ENCODE results near the gene GPC5.

GPC5 gene

DNA sequence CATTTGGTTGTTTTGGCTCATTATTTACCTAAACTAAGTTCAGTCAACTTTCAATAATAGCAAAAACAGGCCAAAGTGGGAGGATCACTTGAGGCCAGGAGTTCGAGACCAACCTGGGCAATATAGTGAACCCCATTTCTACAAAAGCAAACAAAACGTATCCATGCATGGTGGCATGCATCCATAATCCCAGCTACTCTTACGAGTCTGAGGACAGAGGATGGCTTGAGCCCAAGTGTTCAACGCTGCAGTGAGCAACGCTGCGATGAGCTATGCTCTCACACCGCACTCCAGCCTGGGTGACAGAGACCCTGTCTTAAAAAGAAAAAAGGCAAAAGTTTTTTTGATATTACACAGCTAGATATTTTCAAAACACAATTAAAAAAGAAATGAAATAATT is 1258.2 kb downstream of the GPC5 start:
- H3K4me3 ChIP-seq (ENCODE audit: low read length), result no peak overlapping the region
- H3K36me3 ChIP-seq (replicated peaks; ENCODE audit: low read depth, low read length), result no peaks in the 10 kb centered on the region
- H3K27ac ChIP-seq (ENCODE audit: low read length), result no peak overlapping the region
- no peaks in the 10 kb centered on the region for H3K9me3 ChIP-seq (ENCODE audit: insufficient read depth, low read length)
- no peak overlapping the region for H2AFZ ChIP-seq (ENCODE audit: low read depth, low read length)
- H3K4me1 ChIP-seq (ENCODE audit: low read length), result no peaks in the 10 kb centered on the region
- H3K27me3 ChIP-seq (ENCODE audit: low read depth, low read length), result no peaks in the 10 kb centered on the region
- no peaks in the 10 kb centered on the region for H3K79me2 ChIP-seq (ENCODE audit: low read length)
- H4K20me1 ChIP-seq (ENCODE audit: insufficient read depth, low read length), result no peaks in the 10 kb centered on the region
- TF ChIP-seq, protein P1, sequence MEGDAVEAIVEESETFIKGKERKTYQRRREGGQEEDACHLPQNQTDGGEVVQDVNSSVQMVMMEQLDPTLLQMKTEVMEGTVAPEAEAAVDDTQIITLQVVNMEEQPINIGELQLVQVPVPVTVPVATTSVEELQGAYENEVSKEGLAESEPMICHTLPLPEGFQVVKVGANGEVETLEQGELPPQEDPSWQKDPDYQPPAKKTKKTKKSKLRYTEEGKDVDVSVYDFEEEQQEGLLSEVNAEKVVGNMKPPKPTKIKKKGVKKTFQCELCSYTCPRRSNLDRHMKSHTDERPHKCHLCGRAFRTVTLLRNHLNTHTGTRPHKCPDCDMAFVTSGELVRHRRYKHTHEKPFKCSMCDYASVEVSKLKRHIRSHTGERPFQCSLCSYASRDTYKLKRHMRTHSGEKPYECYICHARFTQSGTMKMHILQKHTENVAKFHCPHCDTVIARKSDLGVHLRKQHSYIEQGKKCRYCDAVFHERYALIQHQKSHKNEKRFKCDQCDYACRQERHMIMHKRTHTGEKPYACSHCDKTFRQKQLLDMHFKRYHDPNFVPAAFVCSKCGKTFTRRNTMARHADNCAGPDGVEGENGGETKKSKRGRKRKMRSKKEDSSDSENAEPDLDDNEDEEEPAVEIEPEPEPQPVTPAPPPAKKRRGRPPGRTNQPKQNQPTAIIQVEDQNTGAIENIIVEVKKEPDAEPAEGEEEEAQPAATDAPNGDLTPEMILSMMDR (IDR thresholded peaks at IDR 0.05; ENCODE audit: low read depth, low read length), result no peak
- no peak for TF ChIP-seq EZH2phosphoT487 (IDR thresholded peaks at IDR 0.05; ENCODE audit: low read depth)
- H3K9ac ChIP-seq (ENCODE audit: low read length), result no peak overlapping the region
- H3K4me2 ChIP-seq (ENCODE audit: low read length), result no peak overlapping the region

DNA sequence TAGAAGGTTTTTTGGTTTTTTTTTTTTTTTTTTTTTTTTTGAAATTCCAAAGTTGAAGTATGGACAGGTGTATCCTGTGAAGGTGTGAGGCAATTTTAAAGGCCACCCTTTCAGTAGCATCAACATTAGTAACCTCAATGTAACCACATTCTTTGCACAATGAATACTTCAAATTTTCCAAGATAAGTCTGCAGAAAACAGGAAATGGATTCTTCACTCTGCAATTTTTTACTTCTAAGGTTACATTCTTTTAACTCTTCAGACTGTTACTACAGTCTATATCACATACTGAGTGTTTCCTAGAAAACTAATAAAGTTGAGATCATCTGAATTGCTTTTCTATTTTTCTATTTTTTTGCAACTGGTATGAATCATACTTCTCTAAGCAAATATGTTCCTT is 1259.1 kb downstream of the GPC5 start:
- Histone ChIP-seq H3K36me3 (replicated peaks; ENCODE audit: low read depth, low read length) (no peaks in the 10 kb centered on the region), H2AFZ (ENCODE audit: low read depth, low read length) (no peak overlapping the region), H3K4me1 (ENCODE audit: low read length) (no peaks in the 10 kb centered on the region), H3K4me3 (ENCODE audit: low read length) (no peak overlapping the region), H3K27ac (ENCODE audit: low read length) (no peak overlapping the region), H3K9ac (ENCODE audit: low read length) (no peak overlapping the region), H3K9me3 (ENCODE audit: insufficient read depth, low read length) (no peaks in the 10 kb centered on the region), H3K4me2 (ENCODE audit: low read length) (no peak overlapping the region), H4K20me1 (ENCODE audit: insufficient read depth, low read length) (no peaks in the 10 kb centered on the region), H3K27me3 (ENCODE audit: low read depth, low read length) (no peaks in the 10 kb centered on the region), H3K79me2 (ENCODE audit: low read length) (no peaks in the 10 kb centered on the region)
- TF ChIP-seq, protein P1 (IDR thresholded peaks at IDR 0.05; ENCODE audit: low read depth, low read length), result no peak
- no peak for TF ChIP-seq EZH2phosphoT487 (IDR thresholded peaks at IDR 0.05; ENCODE audit: low read depth)

DNA sequence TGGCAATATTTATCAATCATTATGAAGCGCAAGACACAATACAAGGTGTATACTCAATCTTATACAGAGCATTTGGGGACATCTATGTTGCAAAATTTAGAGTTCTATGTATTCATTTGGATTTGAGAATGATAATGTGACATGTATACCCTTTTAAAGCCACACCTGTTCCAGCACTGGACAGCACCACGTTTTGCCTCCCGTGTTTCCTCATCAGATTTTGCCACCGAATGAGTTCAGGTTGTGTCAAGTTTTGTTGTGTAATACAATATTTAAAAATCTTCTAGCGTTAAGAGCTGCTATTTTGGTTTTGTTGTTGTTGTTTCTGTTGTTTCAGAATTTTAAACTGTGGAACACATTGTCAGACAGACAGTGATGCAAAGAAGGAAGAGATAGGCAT is 1259.9 kb downstream of the GPC5 start:
- H3K9me3 ChIP-seq (ENCODE audit: insufficient read depth, low read length), result no peaks in the 10 kb centered on the region
- TF ChIP-seq, protein P1 (IDR thresholded peaks at IDR 0.05; ENCODE audit: low read depth, low read length), result no peak
- no peak for TF ChIP-seq EZH2phosphoT487 (IDR thresholded peaks at IDR 0.05; ENCODE audit: low read depth)
- H3K4me3 ChIP-seq (ENCODE audit: low read length), result no peak overlapping the region
- H3K9ac ChIP-seq (ENCODE audit: low read length), result no peak overlapping the region
- no peaks in the 10 kb centered on the region for H3K4me1 ChIP-seq (ENCODE audit: low read length)
- H3K4me2 ChIP-seq (ENCODE audit: low read length), result no peak overlapping the region
- no peaks in the 10 kb centered on the region for H4K20me1 ChIP-seq (ENCODE audit: insufficient read depth, low read length)
- H3K27me3 ChIP-seq (ENCODE audit: low read depth, low read length), result no peaks in the 10 kb centered on the region
- no peak overlapping the region for H2AFZ ChIP-seq (ENCODE audit: low read depth, low read length)
- no peaks in the 10 kb centered on the region for H3K36me3 ChIP-seq (replicated peaks; ENCODE audit: low read depth, low read length)
- no peaks in the 10 kb centered on the region for H3K79me2 ChIP-seq (ENCODE audit: low read length)
- H3K27ac ChIP-seq (ENCODE audit: low read length), result no peak overlapping the region

DNA sequence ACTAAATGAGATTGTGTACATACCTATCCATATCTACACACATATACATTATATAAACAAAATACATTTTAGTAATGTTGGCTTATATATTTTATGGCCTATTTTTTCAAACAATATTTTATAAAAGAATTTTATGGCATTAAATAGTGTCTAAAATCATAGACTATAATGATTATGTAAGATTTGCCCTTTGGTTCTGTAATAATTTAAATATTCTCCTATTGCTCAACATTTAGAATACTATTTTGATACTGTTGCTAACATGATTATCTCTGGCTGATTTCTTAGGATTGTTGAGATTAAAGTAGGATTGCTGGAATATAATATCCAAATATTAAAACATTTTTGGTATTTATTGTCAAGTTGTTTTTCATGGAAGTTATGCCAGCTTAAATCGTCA is 1263.0 kb downstream of the GPC5 start:
- H3K27me3 ChIP-seq (ENCODE audit: low read depth, low read length), result no peaks in the 10 kb centered on the region
- H3K4me2 ChIP-seq (ENCODE audit: low read length), result no peak overlapping the region
- H3K79me2 ChIP-seq (ENCODE audit: low read length), result no peaks in the 10 kb centered on the region

More for the DNA sequence above, 1263.0 kb downstream of the GPC5 start:
- H3K9me3 ChIP-seq (ENCODE audit: insufficient read depth, low read length), result no peaks in the 10 kb centered on the region
- H2AFZ ChIP-seq (ENCODE audit: low read depth, low read length), result no peak overlapping the region
- TF ChIP-seq, protein P1 (IDR thresholded peaks at IDR 0.05; ENCODE audit: low read depth, low read length), result no peak
- TF ChIP-seq EZH2phosphoT487 (IDR thresholded peaks at IDR 0.05; ENCODE audit: low read depth), result no peak
- H3K4me1 ChIP-seq (ENCODE audit: low read length), result no peaks in the 10 kb centered on the region
- no peak overlapping the region for H3K9ac ChIP-seq (ENCODE audit: low read length)
- H3K27ac ChIP-seq (ENCODE audit: low read length), result no peak overlapping the region
- no peaks in the 10 kb centered on the region for H4K20me1 ChIP-seq (ENCODE audit: insufficient read depth, low read length)
- no peaks in the 10 kb centered on the region for H3K36me3 ChIP-seq (replicated peaks; ENCODE audit: low read depth, low read length)
- H3K4me3 ChIP-seq (ENCODE audit: low read length), result no peak overlapping the region

All from OCI-LY3 (cell line).